A549 (cell line): ENCODE results near the gene TCF12. TPM values are rescaled to one million over a fixed set of nuclear protein-coding genes. Genes with fewer than 3 reads are reported as not detected.

Experiments used
- ATAC-seq, 2 experiments: fragments of 200-7000 bp in 1 of 2; fragments of >200 bp in 1 of 2; cut with Nextera tagmentation in 1 of 2; cut with Tn5 transposase in 1 of 2; 3 replicates each; pipeline versions ENCODE4 v1.8.0 to v1.9.1; 2018 to 2020; ENCODE audit warnings: mild to moderate bottlenecking in 1 of 2, moderate library complexity in 1 of 2
- CTCF ChIA-PET: fragments of 300-600 bp; sonication (Branson Sonifier 250); formaldehyde crosslinking; extraction: SDS; loops from one replicate; lab custom pipeline; 2021; ENCODE audit warnings: antibody characterized with exemption, inconsistent platforms; lab: Yijun Ruan, JAX
- POLR2A ChIA-PET: fragments of 350-600 bp; formaldehyde crosslinking; extraction: SDS; loops from one replicate; lab custom pipeline; 2021; ENCODE audit warnings: antibody characterized with exemption, inconsistent platforms; lab: Yijun Ruan, JAX
- DNase-seq, 2 experiments: peaks; one replicate each; pipeline versions ENCODE4 v3.0.0 to v3.0.0-alpha.2; 2011 to 2016; ENCODE audit warnings: low read depth in 1 of 2, low spot score in 1 of 2
- FAIRE-seq: peaks from 2 replicates; lab custom pipeline; 2011; peaks lifted over from hg19 to GRCh38; lab: Jason Lieb, UNC
- H3K27ac ChIP-seq, 2 experiments: fragments of >200 bp; sonication (Bioruptor Twin); formaldehyde crosslinking; 3 replicates each; pipeline ENCODE4 v1.5.1; 2016 to 2017
- H3K4me1 ChIP-seq: fragments of >200 bp; sonication (Bioruptor Twin); formaldehyde crosslinking; 3 replicates; pipeline ENCODE4 v1.6.1; 2016
- H3K4me2 ChIP-seq: fragments of >200 bp; sonication (Bioruptor Twin); formaldehyde crosslinking; 3 replicates; pipeline ENCODE4 v1.6.1; 2016
- H3K4me3 ChIP-seq: fragments of >200 bp; sonication (Bioruptor Twin); formaldehyde crosslinking; 3 replicates; pipeline ENCODE4 v1.5.1; 2016
- H3K9me3 ChIP-seq: fragments of >200 bp; sonication (Bioruptor Twin); formaldehyde crosslinking; 3 replicates; pipeline ENCODE4 v1.6.1; 2016
- BHLHE40 ChIP-seq: IDR thresholded peaks from 2 replicates; pipeline ENCODE4 v1.6.1; 2012; ENCODE audit warnings: low read depth, low read length, inconsistent platforms
- CEBPB ChIP-seq, 2 experiments: fragments of >200 bp in 1 of 2; sonication (Bioruptor Twin) in 1 of 2; formaldehyde crosslinking in 1 of 2; IDR thresholded peaks; 2 replicates each; pipeline ENCODE4 v1.6.1; 2012 to 2016
- E2F6 ChIP-seq: IDR thresholded peaks from 2 replicates; pipeline ENCODE4 v1.6.1; 2012; ENCODE audit warnings: low read depth, borderline replicate concordance
- EHF ChIP-seq: fragments of 250-450 bp; sonication (Bioruptor Pico); IDR thresholded peaks from 2 replicates; pipeline ENCODE4 v1.5.0; 2020; ENCODE audit warnings: mild to moderate bottlenecking
- EHMT2 ChIP-seq: fragments of 200-600 bp; sonication (generic); IDR thresholded peaks from 2 replicates; pipeline ENCODE4 v1.6.1; 2016; ENCODE audit warnings: antibody characterized with exemption, low read depth, mild to moderate bottlenecking, moderate library complexity
- ELK1 ChIP-seq: fragments of 150-350 bp; IDR thresholded peaks from 2 replicates; pipeline ENCODE4 v1.6.1; 2014; ENCODE audit warnings: low read depth, mild to moderate bottlenecking, low read length
- FOSL2 ChIP-seq, 2 experiments: fragments of 450-650 bp in 1 of 2; fragments of >200 bp in 1 of 2; sonication (Bioruptor Twin) in 1 of 2; formaldehyde crosslinking; IDR thresholded peaks; 2 replicates each; pipeline versions ENCODE4 v1.5.0 to v1.6.1; 2016 to 2020; ENCODE audit warnings: mild to moderate bottlenecking in 1 of 2, moderate library complexity in 1 of 2
- HES2 ChIP-seq: fragments of >200 bp; sonication (Bioruptor Twin); formaldehyde crosslinking; IDR thresholded peaks from 2 replicates; pipeline ENCODE4 v1.6.1; 2016
- HMGXB4 ChIP-seq: fragments of 250-450 bp; sonication (Bioruptor Pico); IDR thresholded peaks from 2 replicates; pipeline ENCODE4 v1.5.0; 2021; ENCODE audit warnings: mild to moderate bottlenecking, moderate library complexity, borderline replicate concordance
- HOXA7 ChIP-seq: fragments of 250-450 bp; sonication (Bioruptor Pico); IDR thresholded peaks from 2 replicates; pipeline ENCODE4 v1.5.0; 2020; ENCODE audit warnings: mild to moderate bottlenecking, moderate library complexity
- HOXB5 ChIP-seq: fragments of 250-450 bp; sonication (Bioruptor Pico); IDR thresholded peaks from 2 replicates; pipeline ENCODE4 v1.5.0; 2020; ENCODE audit warnings: mild to moderate bottlenecking, moderate library complexity
- JUN ChIP-seq, 2 experiments: fragments of >200 bp; sonication (Bioruptor Twin); formaldehyde crosslinking; IDR thresholded peaks; 2 replicates in 1 of 2; 3 replicates in 1 of 2; pipeline ENCODE4 v1.6.1; 2016 to 2017
- JUNB ChIP-seq: fragments of >200 bp; sonication (Bioruptor Twin); formaldehyde crosslinking; IDR thresholded peaks from 2 replicates; pipeline ENCODE4 v1.6.1; 2016
- KDM5A ChIP-seq: fragments of 200-600 bp; sonication (generic); IDR thresholded peaks from 2 replicates; pipeline ENCODE4 v1.6.1; 2016; ENCODE audit warnings: antibody characterized with exemption, mild to moderate bottlenecking
- MAFK ChIP-seq: fragments of 450-650 bp; IDR thresholded peaks from 2 replicates; pipeline ENCODE4 v1.6.1; 2014; ENCODE audit not compliant: partially characterized antibody
- MAX ChIP-seq: IDR thresholded peaks from 2 replicates; pipeline ENCODE4 v1.6.1; 2012
- NR3C1 ChIP-seq: fragments of >200 bp; sonication (Bioruptor Twin); formaldehyde crosslinking; IDR thresholded peaks from 3 replicates; pipeline ENCODE4 v1.6.1; 2017
- PHF8 ChIP-seq: fragments of 200-600 bp; sonication (generic); IDR thresholded peaks from 2 replicates; pipeline ENCODE4 v1.6.1; 2016; ENCODE audit warnings: low read depth, mild to moderate bottlenecking, antibody characterized with exemption, moderate library complexity, borderline replicate concordance
- POLR2AphosphoS2 ChIP-seq: conservative IDR thresholded peaks from 2 replicates; pipeline ENCODE4 v1.6.1; 2012; ENCODE audit warnings: low read length, improper control_type of control experiment, inconsistent platforms
- RFX5 ChIP-seq: fragments of 450-650 bp; IDR thresholded peaks from 2 replicates; pipeline ENCODE4 v1.7.1; 2014; ENCODE audit warnings: antibody characterized with exemption, mild to moderate bottlenecking, moderate library complexity
- RNF2 ChIP-seq: fragments of 200-600 bp; sonication (generic); IDR thresholded peaks from 2 replicates; pipeline ENCODE4 v1.6.1; 2016; ENCODE audit warnings: low read depth, mild to moderate bottlenecking, antibody characterized with exemption, moderate library complexity, borderline replicate concordance
- SREBF2 ChIP-seq: fragments of 450-650 bp; IDR thresholded peaks from 2 replicates; pipeline ENCODE4 v1.6.1; 2014; ENCODE audit warnings: mild to moderate bottlenecking, moderate library complexity
- TP53 ChIP-seq: fragments of 250-450 bp; sonication (Bioruptor Pico); IDR thresholded peaks from 2 replicates; pipeline ENCODE4 v1.5.0; 2021; ENCODE audit warnings: mild to moderate bottlenecking, moderate library complexity
- ZFP36 ChIP-seq: fragments of 450-650 bp; IDR thresholded peaks from 2 replicates; pipeline ENCODE4 v1.6.1; 2014; ENCODE audit warnings: borderline replicate concordance; ENCODE audit not compliant: partially characterized antibody
- WGBS: methylation state at CpG from one replicate; pipeline ENCODE4 v1.1.6; 2017; ENCODE audit errors: missing lambda C conversion rate; 5-methylcytosine and 5-hydroxymethylcytosine counted together
- polyA plus RNA-seq, 4 experiments: library from polyadenylated mRNA; depleted of rRNA in 3 of 4; stranded (reverse); fragments of >200 nt; fragmentation: RNase III in 1 of 4; extraction: RNeasy Plus Mini Kit Qiagen cat#74134 plus additional on column Dnase treatment in 1 of 4; gene quantifications; 2 replicates in 3 of 4; 3 replicates in 1 of 4; pipeline ENCODE4 v1.2.3, GENCODE V29; 2011 to 2017

TCF12 gene
- polyA plus RNA-seq, 2 of the 4 experiments (the other 2 are of a cell fraction): 36.3 to 121 TPM

- WGBS: 38% methylated on average over 2 of the region's 2 CpGs
- H3K27ac ChIP-seq: peak overlapping the region in 1 of 2 experiments; percentile 20; a peak in 1 of 6 replicates
- POLR2A ChIA-PET: no interaction called here
- ATAC-seq (peak; percentile 52 to 74; a peak in 4 of 6 replicates), DNase-seq (peak in 1 of 2 experiments; percentile 19), FAIRE-seq (peak; percentile 23)
- peak overlapping the region; percentile 63 for H3K4me2 ChIP-seq
- no peaks in the 10 kb centered on the region for H3K9me3 ChIP-seq
- TF ChIP-seq SREBF2 (no peak), FOSL2 (IDR thresholded peaks at IDR 0.05) (no peak), FOSL2 (CRISPR knock-in tag; IDR thresholded peaks at IDR 0.05) (peak; percentile 52)
- CTCF ChIA-PET: interaction anchor here (0.9 to 1.4 kb wide), 3 partner anchors 10 to 21 kb away, joined by 3 read pairs; no protein-coding TSS in a partner anchor
- H3K4me1 ChIP-seq: peaks cover 36% of the 10 kb centered on the region
- H3K4me3 ChIP-seq: no peak overlapping the region
Measured at GRCh38 chr15:57118013-57118799, 199.8 kb downstream of the TCF12 start.

- CTCF ChIA-PET: interaction anchor here (1.5 to 1.8 kb wide), 2 partner anchors 16 to 69 kb away, joined by 4 to 6 read pairs; no protein-coding TSS in a partner anchor
- TF ChIP-seq RFX5 (no peak), JUNB (no peak), EHF (CRISPR knock-in tag) (no peak), HOXA7 (CRISPR knock-in tag) (no peak), HES2 (no peak), MAX (no peak), BHLHE40 (no peak), HOXB5 (CRISPR knock-in tag) (no peak), EHMT2 (no peak), SREBF2 (no peak), RNF2 (no peak), MAFK (no peak), ELK1 (no peak), KDM5A (no peak), NR3C1 (no peak), CEBPB (IDR thresholded peaks at IDR 0.05) (no peak), POLR2AphosphoS2 (no peak), TP53 (no peak), PHF8 (no peak)
- TF ChIP-seq, all 56 proteins: peak for 0
- ATAC-seq: no peak
- Histone ChIP-seq H3K4me3 (no peak overlapping the region), H3K4me2 (peak overlapping the region; percentile 1; the same call in 1 of the 3 replicates), H3K9me3 (no peaks in the 10 kb centered on the region), H3K4me1 (peaks cover 34% of the 10 kb centered on the region), H3K27ac (no peak overlapping the region)
- POLR2A ChIA-PET: interaction anchor here (0.6 to 1.0 kb wide), 2 partner anchors 63 to 236 kb away, joined by 3 read pairs; no protein-coding TSS in a partner anchor
- no peak for FAIRE-seq
- DNase-seq: no peak
- WGBS: 54% methylated on average over 2 of the region's 2 CpGs
Measured at GRCh38 chr15:57122080-57122840, 203.8 kb downstream of the TCF12 start.

- no peaks in the 10 kb centered on the region for H3K9me3 ChIP-seq
- H3K4me2 ChIP-seq: no peak overlapping the region
- 90% methylated on average over 1 of the region's 1 CpG for WGBS
- peaks cover 16% of the 10 kb centered on the region for H3K4me1 ChIP-seq
- H3K4me3 ChIP-seq: no peak overlapping the region
- TF ChIP-seq HOXB5 (CRISPR knock-in tag) (no peak), ZFP36 (no peak), HOXA7 (CRISPR knock-in tag) (no peak), KDM5A (no peak), SREBF2 (no peak), HMGXB4 (CRISPR knock-in tag) (no peak), FOSL2 (IDR thresholded peaks at IDR 0.05) (no peak), FOSL2 (CRISPR knock-in tag; IDR thresholded peaks at IDR 0.05) (no peak), E2F6 (no peak), JUN (IDR thresholded peaks at IDR 0.05) (no peak)
- FAIRE-seq (no peak), DNase-seq (no peak), ATAC-seq (no peak)
- CTCF ChIA-PET: interaction anchor here (0.9 to 1.8 kb wide), 3 partner anchors 9 to 206 kb away, joined by 3 to 6 read pairs (median 4); partner anchors contain the start of gene TCF12
- no peak overlapping the region for H3K27ac ChIP-seq
- POLR2A ChIA-PET: no interaction called here
Measured at GRCh38 chr15:57124036-57124435, 205.6 kb downstream of the TCF12 start.
